HL-60 (cell line): ENCODE data around the gene TMEM143.

Source experiments
- DNase-seq, 2 experiments: peaks; one replicate each; pipeline ENCODE4 v3.0.0-alpha.2; 2010 to 2020; ENCODE audit warnings: low read depth in 1 of 2, low spot score in 1 of 2
- H3K27ac ChIP-seq: fragments of 250-450 bp; sonication (Bioruptor Pico); replicated peaks from 2 replicates; pipeline ENCODE4 v1.5.1; 2020; ENCODE audit warnings: mild to moderate bottlenecking, moderate library complexity
- H3K27me3 ChIP-seq: fragments of 250-450 bp; sonication (Bioruptor Pico); 2 replicates; pipeline ENCODE4 v1.5.1; 2021; ENCODE audit warnings: mild to moderate bottlenecking, moderate library complexity; ENCODE audit not compliant: insufficient read depth, poor library complexity, severe bottlenecking
- H3K4me3 ChIP-seq: replicated peaks from 2 replicates; pipeline ENCODE4 v1.5.1; 2011; ENCODE audit warnings: mild to moderate bottlenecking, control low read depth, low read length; ENCODE audit not compliant: insufficient read depth
- CTCF ChIP-seq: IDR thresholded peaks from one replicate; pipeline ENCODE4 v1.5.1; 2011; ENCODE audit warnings: low read length, control low read depth, inconsistent platforms; ENCODE audit not compliant: insufficient read depth
- GABPA ChIP-seq: IDR thresholded peaks from 2 replicates; pipeline ENCODE4 v1.6.1; 2012; ENCODE audit warnings: low read depth
- POLR2AphosphoS5 ChIP-seq: IDR thresholded peaks from 2 replicates; pipeline ENCODE4 v1.6.1; 2012; ENCODE audit warnings: low read depth
- REST ChIP-seq: IDR thresholded peaks from 2 replicates; pipeline ENCODE4 v1.6.1; 2012; ENCODE audit warnings: low read depth; ENCODE audit not compliant: insufficient replicate concordance
- SPI1 ChIP-seq: IDR thresholded peaks from 2 replicates; pipeline ENCODE4 v1.6.1; 2012; ENCODE audit warnings: low read depth, mild to moderate bottlenecking, borderline replicate concordance

The TMEM143 gene

GRCh38 chr19:48338253-48338755, 25.4 kb downstream of the TMEM143 start:
- Histone ChIP-seq H3K4me3 (no peak overlapping the region), H3K27me3 (no peaks in the 10 kb centered on the region), H3K27ac (no peak overlapping the region)
- DNase-seq = no peak
- TF ChIP-seq GABPA (no peak), SPI1 (no peak), POLR2AphosphoS5 (no peak), REST (no peak), CTCF (no peak)

- TF ChIP-seq GABPA (no peak), SPI1 (no peak), CTCF (peak; percentile 87), POLR2AphosphoS5 (peak; percentile 48; the same call in 1 of the 2 replicates), REST (no peak)
Observed at GRCh38 chr19:48333467-48334384, 30.0 kb downstream of the TMEM143 start.

GRCh38 chr19:48332662-48333466, 30.9 kb downstream of the TMEM143 start:
- DNase-seq = peak; percentile 96 to 98
- Histone ChIP-seq H3K27me3 (no peaks in the 10 kb centered on the region), H3K4me3 (peak overlapping the region; percentile 43), H3K27ac (peak overlapping the region; percentile 81)
- TF ChIP-seq REST (no peak), SPI1 (no peak), CTCF (no peak), POLR2AphosphoS5 (no peak; the same call in 1 of the 2 replicates), GABPA (no peak)

More at GRCh38 chr19:48333467-48334384, 30.0 kb downstream of the TMEM143 start:
- Histone ChIP-seq H3K27me3 (no peaks in the 10 kb centered on the region), H3K4me3 (peak overlapping the region; percentile 43), H3K27ac (peak overlapping the region; percentile 81)
- DNase-seq = peak; percentile 93 to 95
